ENCODE measurements around the gene IFT43. TPM values are rescaled to one million over a fixed set of nuclear protein-coding genes. Genes with fewer than 3 reads are reported as not detected.
A peak's percentile ranks its signal among the peaks of the same experiment; 100 is the strongest.

Gene IFT43
- total RNA-seq, 1 donor = 26.8 TPM

DNA sequence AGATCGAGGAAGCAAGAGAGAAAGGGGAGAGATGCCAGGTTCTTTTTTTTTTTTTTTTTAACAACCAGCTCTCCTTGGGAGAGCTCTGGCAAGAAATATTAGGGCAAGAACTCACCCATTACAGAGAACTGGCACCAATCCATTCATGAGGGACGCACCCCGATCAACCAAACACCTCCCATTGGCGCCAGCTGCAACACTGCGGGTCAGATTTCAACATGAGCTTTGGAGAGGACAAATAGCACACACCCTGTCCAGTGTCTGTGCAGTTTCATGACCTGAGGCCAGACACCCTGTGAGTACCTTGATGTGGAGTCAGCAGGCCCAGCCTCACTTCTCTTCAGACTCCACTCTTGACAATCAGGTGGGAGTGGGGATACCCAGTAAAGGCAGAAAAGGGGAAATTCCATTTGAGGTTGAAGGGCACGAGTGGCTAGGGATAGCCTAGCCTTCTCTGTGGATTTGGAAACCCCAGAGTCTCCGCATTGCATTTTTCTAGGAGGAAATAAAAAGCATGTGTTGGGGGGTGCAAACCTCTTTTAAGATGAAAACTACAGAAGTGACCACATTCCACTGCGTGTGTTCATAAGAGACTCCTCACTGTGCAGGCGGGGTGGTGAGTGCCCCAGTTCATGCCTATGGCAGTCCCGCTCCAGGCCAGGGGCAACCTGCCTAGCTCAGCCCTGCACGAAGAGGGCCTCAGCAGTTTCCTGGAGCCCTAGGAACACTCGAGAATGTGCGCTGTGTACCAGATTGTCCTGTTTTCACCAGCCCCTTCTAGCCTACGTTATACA, 123.7 kb downstream of the IFT43 start:
- TF ChIP-seq, protein P1, sequence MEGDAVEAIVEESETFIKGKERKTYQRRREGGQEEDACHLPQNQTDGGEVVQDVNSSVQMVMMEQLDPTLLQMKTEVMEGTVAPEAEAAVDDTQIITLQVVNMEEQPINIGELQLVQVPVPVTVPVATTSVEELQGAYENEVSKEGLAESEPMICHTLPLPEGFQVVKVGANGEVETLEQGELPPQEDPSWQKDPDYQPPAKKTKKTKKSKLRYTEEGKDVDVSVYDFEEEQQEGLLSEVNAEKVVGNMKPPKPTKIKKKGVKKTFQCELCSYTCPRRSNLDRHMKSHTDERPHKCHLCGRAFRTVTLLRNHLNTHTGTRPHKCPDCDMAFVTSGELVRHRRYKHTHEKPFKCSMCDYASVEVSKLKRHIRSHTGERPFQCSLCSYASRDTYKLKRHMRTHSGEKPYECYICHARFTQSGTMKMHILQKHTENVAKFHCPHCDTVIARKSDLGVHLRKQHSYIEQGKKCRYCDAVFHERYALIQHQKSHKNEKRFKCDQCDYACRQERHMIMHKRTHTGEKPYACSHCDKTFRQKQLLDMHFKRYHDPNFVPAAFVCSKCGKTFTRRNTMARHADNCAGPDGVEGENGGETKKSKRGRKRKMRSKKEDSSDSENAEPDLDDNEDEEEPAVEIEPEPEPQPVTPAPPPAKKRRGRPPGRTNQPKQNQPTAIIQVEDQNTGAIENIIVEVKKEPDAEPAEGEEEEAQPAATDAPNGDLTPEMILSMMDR (IDR thresholded peaks at IDR 0.05; ENCODE audit: insufficient read depth, low read length) = no peak
- H3K4me3 ChIP-seq (ENCODE audit: low read depth, low read length) = no peak overlapping the region
- DNase-seq (ENCODE audit: low read depth) = peak; percentile 40

DNA sequence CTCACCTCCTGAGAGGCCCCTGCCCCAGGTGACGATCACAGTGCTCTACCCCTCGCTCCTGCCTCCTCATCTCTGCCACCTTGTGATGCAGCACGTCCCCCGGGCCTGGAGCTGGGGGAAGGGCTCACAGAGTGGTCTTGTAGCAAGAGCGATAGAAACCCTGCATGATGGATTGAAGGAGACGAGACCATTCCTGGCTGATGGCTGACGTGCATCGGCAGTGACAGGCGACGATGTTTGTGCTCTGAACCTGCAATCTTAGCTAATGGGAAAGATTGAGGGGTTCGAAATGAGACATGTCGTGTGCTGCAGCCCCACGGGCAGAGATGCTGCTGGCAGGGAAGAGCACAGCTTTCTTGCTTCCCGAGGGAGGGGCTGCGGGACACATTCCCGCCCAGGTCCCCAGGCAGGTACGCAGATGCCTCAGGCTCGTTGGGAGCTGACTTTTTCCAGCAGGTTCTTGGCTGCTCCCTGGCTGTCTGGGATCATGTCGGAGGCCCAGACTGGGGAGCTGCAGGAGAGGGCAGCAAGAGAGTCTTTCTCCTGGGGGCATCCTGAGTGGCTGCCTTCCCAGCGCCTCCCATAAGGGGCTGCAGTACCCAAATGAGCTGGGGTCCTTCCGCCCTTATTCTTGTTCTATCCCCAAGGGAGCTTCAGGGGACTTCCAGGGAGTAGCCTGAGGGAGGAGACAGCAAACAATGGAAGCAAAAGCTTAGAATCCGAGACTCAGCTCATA, 127.5 kb downstream of the IFT43 start:
- no peak for DNase-seq (ENCODE audit: low read depth)
- TF ChIP-seq, protein P1 (IDR thresholded peaks at IDR 0.05; ENCODE audit: insufficient read depth, low read length) = no peak
- no peak overlapping the region for H3K4me3 ChIP-seq (ENCODE audit: low read depth, low read length)

DNA sequence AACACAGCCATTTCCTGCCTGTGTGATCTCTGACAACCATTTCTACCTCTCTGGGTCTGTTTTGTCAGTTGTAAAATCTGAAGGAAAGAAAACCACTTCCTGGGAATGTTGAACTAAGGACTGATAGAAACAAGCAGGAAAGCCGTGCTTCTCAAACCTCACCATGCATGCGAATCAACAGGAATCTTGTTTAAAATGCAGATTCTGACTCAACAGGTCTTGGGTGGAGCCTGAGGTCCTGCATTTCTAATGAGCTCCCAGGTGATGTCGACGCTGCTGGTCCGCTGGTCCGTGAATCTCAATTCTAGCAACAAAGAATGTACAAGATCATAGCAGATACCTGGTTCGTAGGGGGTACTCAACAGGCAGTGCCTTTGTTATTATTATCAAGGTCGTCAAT, 128.1 kb downstream of the IFT43 start:
- TF ChIP-seq, protein P1 (IDR thresholded peaks at IDR 0.05; ENCODE audit: insufficient read depth, low read length) = no peak
- H3K4me3 ChIP-seq (ENCODE audit: low read depth, low read length) = no peak overlapping the region
- DNase-seq (ENCODE audit: low read depth) = no peak

DNA sequence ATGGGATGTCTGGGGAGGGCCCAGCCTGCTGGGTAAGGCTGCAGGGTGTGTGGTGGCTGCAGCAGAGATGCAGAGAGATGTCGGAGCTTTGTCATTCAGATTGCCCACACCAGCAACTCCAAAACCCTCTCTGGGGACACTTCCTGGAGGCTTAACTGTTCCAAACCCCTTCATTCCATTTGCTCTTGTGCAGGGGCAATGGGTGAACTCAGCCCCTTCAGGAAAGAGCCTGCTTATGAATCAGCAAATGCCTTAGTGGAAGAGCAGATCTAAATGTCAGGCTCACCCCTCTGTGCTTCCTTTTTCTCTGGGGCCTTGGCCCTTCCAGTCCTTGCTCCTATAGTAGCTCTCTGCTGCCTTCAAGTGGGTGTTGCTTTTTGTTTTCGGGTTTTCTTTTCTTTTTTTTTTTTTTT, 129.5 kb downstream of the IFT43 start:
- H3K4me3 ChIP-seq (ENCODE audit: low read depth, low read length) = no peak overlapping the region
- DNase-seq (ENCODE audit: low read depth) = no peak
- TF ChIP-seq, protein P1 (IDR thresholded peaks at IDR 0.05; ENCODE audit: insufficient read depth, low read length) = no peak

DNA sequence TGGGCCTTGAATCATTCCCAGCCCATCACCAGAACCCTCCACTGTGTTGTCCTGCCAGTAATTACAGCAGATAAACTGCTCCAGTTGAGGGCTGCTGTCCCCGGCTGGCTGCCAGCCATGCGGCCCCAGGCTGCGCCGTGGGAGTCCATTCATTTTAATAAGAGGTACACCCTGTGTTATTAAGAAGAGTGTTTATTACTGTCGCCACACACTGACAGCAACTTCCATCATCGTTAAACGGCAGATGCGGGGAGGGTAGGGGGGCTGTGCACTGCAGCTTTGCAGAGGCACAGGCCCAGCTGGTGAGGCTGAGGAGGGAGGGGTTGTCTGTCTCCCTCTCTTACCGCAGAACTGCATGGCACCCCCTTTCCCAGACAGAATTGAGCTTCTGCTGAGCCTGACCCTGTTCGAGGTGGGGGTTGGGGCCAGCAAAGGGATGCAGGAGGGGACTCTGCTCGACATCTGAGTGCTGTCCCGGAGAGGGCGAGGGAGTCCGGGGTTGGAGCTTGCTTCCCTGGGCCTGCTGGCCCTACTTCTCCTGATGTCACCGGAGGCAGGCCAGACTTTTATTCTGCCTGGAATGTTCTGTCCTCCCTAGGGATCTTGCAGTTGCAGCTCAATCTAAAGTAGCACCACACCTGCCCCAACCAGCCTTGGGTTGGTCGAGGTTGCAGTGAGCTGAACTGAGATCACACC, 132.4 kb downstream of the IFT43 start:
- no peak overlapping the region for H3K4me3 ChIP-seq (ENCODE audit: low read depth, low read length)
- no peak for DNase-seq (ENCODE audit: low read depth)
- TF ChIP-seq, protein P1 (IDR thresholded peaks at IDR 0.05; ENCODE audit: insufficient read depth, low read length) = no peak

DNA sequence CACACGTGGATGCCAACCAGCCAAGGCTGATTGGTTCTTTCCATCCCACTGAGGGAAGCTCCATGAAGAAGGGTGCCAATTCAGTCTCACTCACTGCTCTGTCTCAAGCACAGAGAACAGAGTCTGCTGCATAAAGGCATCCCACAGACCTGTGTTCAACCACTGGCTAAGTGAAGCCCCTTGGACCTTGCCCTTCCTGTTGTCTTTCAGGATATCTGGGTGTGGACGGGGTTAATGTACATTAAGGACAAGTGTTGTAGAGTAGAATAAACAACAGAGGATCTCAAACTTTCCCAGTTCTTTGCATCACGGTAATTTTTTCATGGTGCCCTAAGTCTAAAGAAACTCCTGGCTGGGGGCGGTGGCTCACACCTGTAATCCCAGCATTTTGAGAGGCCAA, 133.0 kb downstream of the IFT43 start:
- DNase-seq (ENCODE audit: low read depth) = no peak
- TF ChIP-seq, protein P1 (IDR thresholded peaks at IDR 0.05; ENCODE audit: insufficient read depth, low read length) = no peak
- H3K4me3 ChIP-seq (ENCODE audit: low read depth, low read length) = no peak overlapping the region
